Measurements from ENCODE around the gene COL4A2.
A peak's percentile ranks its signal among the peaks of the same experiment; 100 is the strongest.
"Not testable (repeated sequence)": the region's sequence is repeated elsewhere in the genome, so short reads cannot be mapped to it uniquely, and the experiment has no call there.

The COL4A2 gene

DNA sequence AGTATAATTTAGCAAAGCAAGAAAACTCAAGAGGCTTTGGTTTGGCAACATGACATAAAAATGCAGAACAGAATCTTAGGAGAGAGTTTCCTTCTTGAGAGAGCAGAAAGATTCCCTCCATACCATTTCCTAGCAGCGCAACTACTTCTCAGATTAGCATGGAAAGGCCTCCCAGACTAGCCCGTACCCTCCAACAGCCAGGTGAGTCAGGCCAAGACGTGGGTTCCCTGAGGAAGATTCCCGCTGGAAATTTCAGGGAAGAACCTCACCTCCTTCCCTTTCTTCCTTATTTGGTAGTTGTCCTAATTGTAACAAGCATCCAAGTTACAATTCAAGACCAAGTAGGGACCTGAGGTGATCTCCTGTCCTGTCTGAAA lies 12.3 kb downstream of the COL4A2 start:
- no peaks in the 10 kb centered on the region for H3K9me3 ChIP-seq (replicated peaks; ENCODE audit: low read length)
- no peaks in the 10 kb centered on the region for H3K27me3 ChIP-seq (ENCODE audit: control insufficient read depth, insufficient read depth, low read length)
- H3K4me1 ChIP-seq (ENCODE audit: control insufficient read depth, insufficient read depth, low read length), result peaks cover 47% of the 10 kb centered on the region
- H3K36me3 ChIP-seq (ENCODE audit: insufficient read depth, low read length), result peaks cover 25% of the 10 kb centered on the region
- H3K9ac ChIP-seq (ENCODE audit: low read depth, low read length), result no peak overlapping the region
- H3K4me2 ChIP-seq (ENCODE audit: low read length), result peak overlapping the region; percentile 47
- no peak overlapping the region for H3K4me3 ChIP-seq (ENCODE audit: low read length)

DNA sequence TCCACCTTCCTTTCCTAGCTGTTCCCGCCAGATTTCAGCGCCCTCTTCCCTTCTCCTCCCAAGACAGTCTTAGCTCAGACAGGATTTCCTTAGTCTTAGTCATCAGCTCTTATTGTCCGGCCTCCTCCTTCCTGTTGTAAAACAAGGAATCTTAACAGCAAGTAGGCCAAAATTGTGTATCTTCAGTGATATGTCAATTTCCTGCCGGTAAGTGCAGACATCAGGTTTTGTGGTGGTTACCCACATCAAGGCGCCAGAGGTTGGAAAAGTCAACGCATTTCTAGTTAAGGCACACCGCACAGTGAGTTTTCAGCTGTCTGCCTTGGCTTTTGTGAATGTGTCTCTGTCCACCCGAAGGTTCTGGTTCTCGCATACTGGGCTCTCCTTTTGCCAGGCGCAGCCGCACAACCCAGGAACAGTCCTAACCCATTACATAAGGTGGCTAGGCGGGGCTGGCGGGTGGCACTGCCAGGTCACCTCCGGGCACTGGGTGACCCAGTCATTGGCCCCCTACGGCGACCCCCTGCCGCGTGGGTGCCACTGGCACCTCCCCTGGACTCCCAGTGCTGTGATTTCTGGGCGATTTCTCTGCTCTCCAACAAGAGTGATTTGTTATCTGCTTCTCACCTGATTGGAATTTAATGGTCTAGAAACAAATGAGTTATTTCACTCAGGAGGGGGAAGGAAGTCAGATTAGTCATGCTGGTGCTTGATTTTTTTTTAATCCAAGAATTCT lies 12.9 kb downstream of the COL4A2 start:
- Histone ChIP-seq H3K4me3 (ENCODE audit: low read length) (peak overlapping the region; percentile 44), H3K9ac (ENCODE audit: low read depth, low read length) (no peak overlapping the region), H3K4me2 (ENCODE audit: low read length) (peak overlapping the region; percentile 47), H3K4me1 (ENCODE audit: control insufficient read depth, insufficient read depth, low read length) (peaks cover 47% of the 10 kb centered on the region), H3K9me3 (replicated peaks; ENCODE audit: low read length) (no peaks in the 10 kb centered on the region), H3K27me3 (ENCODE audit: control insufficient read depth, insufficient read depth, low read length) (no peaks in the 10 kb centered on the region), H3K36me3 (ENCODE audit: insufficient read depth, low read length) (peaks cover 23% of the 10 kb centered on the region)

DNA sequence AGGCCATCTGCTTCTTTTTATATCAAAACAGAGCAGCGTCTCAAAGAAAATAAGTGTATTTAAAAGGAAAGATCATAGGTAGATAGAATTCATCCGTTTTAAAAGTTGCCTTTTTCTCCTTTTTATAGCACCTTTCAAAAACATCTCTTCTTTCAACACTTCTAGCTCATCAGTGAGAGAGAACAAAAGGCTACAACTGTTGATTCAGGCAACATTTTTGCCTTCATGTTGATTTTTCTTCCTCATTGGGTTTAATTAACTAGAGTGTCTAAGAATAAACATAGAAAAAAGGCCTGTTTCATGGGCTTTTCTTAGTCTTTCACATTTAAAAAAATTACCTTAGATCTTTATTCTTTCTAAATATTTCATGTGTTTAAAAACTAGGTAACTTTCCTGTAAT lies 13.6 kb downstream of the COL4A2 start:
- H3K4me2 ChIP-seq (ENCODE audit: low read length), result peak overlapping the region; percentile 47
- H3K9ac ChIP-seq (ENCODE audit: low read depth, low read length), result peak overlapping the region; percentile 18
- H3K27me3 ChIP-seq (ENCODE audit: control insufficient read depth, insufficient read depth, low read length), result no peaks in the 10 kb centered on the region
- no peak overlapping the region for H3K4me3 ChIP-seq (ENCODE audit: low read length)
- H3K9me3 ChIP-seq (replicated peaks; ENCODE audit: low read length), result no peaks in the 10 kb centered on the region
- peaks cover 20% of the 10 kb centered on the region for H3K36me3 ChIP-seq (ENCODE audit: insufficient read depth, low read length)
- peaks cover 47% of the 10 kb centered on the region for H3K4me1 ChIP-seq (ENCODE audit: control insufficient read depth, insufficient read depth, low read length)

DNA sequence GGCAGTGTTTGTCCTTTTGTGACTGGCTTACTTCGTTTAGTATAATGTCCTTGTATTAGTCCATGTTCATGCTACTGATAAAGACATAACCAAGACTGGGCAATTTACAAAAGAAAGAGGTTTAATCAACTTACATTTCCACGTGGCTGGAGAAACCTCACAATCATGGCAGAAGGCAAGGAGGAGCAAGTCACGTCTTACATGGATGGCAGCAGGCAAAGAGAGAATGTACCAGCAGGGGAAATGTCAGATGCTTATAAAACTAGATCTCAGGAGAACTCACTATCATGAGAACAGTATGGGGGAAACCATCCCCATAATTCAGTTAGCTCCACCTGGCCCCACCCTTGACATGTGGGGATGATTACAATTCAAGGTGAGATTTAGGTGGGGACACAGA lies 14.5 kb downstream of the COL4A2 start:
- not testable (repeated sequence) for H3K27me3 ChIP-seq (ENCODE audit: control insufficient read depth, insufficient read depth, low read length); H3K9ac ChIP-seq (ENCODE audit: low read depth, low read length); H3K4me3 ChIP-seq (ENCODE audit: low read length); H3K4me2 ChIP-seq (ENCODE audit: low read length); H3K9me3 ChIP-seq (replicated peaks; ENCODE audit: low read length)
- Histone ChIP-seq H3K36me3 (ENCODE audit: insufficient read depth, low read length) (peaks cover 17% of the 10 kb centered on the region), H3K4me1 (ENCODE audit: control insufficient read depth, insufficient read depth, low read length) (peaks cover 53% of the 10 kb centered on the region)

DNA sequence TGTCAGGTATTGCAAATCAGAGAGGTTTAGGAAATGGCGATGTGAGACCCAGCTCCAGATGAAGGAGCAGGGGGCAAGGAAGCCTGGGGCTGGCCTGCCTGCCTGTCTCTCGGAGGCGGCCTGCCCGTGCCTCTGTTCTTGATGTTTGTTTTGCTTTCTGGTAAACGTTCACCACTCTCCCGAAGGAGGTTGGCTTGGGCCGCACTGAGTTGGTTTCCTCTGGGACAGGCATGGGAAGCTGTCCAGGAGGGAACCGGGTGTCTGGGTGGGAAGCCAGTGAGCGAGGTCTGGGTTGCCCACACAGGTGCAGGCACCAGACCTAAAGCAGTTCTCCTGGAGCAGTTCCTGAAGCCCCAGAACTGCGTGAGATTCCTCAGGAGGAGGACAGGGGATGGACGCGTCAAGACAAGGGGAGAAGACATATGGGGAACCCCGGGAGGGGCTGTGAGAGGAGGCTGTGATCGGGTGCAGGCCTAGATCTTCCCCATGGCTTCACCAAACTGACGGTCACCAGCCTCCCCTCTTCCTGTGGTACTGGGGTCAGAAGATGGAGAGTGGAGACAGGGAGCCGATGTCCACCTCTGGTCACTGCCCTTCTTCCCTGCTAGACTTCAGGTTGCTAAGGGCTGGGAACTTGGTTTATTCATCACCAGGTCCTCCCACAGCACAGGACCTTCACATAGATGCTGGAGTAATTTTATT lies 15.2 kb downstream of the COL4A2 start:
- H3K9me3 ChIP-seq (replicated peaks; ENCODE audit: low read length), result no peaks in the 10 kb centered on the region
- H3K4me2 ChIP-seq (ENCODE audit: low read length), result no peak overlapping the region
- H3K27me3 ChIP-seq (ENCODE audit: control insufficient read depth, insufficient read depth, low read length), result no peaks in the 10 kb centered on the region
- peak overlapping the region; percentile 17 for H3K9ac ChIP-seq (ENCODE audit: low read depth, low read length)
- no peak overlapping the region for H3K4me3 ChIP-seq (ENCODE audit: low read length)
- peaks cover 60% of the 10 kb centered on the region for H3K4me1 ChIP-seq (ENCODE audit: control insufficient read depth, insufficient read depth, low read length)
- H3K36me3 ChIP-seq (ENCODE audit: insufficient read depth, low read length), result peaks cover 10% of the 10 kb centered on the region

DNA sequence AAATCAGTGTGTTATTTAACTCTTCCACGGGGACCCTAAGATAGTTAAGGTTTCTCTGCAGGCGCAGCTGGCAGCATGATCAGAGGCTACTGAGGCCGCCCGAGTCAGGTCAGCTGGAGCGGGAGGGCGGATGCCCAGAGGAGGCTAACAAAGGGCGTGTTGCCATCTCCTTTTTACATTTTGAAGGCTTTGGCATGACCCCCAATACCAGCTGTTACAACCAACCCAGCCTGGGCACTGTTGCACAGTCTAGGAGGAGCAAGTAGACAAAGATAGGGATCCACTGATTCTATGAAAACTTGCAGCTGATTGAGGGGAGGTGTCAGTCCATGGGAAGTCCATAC lies 15.7 kb downstream of the COL4A2 start:
- H3K4me1 ChIP-seq (ENCODE audit: control insufficient read depth, insufficient read depth, low read length), result peaks cover 66% of the 10 kb centered on the region
- H3K27me3 ChIP-seq (ENCODE audit: control insufficient read depth, insufficient read depth, low read length), result no peaks in the 10 kb centered on the region
- no peak overlapping the region for H3K4me3 ChIP-seq (ENCODE audit: low read length)
- H3K9me3 ChIP-seq (replicated peaks; ENCODE audit: low read length), result no peaks in the 10 kb centered on the region
- peak overlapping the region; percentile 17 for H3K9ac ChIP-seq (ENCODE audit: low read depth, low read length)
- peaks cover 7% of the 10 kb centered on the region for H3K36me3 ChIP-seq (ENCODE audit: insufficient read depth, low read length)
- H3K4me2 ChIP-seq (ENCODE audit: low read length), result no peak overlapping the region

DNA sequence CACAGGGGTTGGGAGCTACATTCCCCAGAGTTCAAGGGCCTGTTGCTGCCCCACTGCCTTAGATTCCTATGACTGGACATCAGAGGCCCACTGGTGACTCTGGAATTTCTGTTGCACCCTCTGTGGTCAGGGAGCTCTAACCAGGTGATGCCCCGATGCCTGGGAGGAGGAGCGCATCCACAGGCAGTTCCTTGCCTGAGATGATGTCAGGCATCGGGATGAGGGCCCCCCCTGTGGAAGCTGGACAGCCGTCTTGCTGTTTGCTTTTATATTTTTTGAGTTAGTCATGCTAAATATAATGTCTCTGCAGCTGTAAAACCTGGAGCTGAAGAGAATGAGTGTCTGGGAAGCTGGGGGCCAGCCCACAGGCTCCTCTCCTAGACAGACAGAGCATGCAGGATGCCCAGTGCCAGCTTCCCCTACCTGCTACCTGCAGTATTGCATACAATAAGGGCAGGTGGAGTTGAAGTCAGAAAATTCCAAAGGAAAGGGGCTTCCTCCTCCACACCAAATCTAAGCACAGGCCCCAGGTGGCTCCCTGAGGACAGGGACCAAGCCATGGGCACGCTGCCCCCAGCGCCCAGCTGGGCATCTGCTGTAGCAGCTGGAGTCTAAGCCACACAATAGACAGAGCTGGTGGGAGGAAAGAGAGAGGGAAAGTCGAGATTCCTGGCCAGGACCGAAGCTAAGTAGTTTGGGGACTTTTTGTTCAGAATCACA lies 16.2 kb downstream of the COL4A2 start:
- Histone ChIP-seq H3K4me1 (ENCODE audit: control insufficient read depth, insufficient read depth, low read length) (peaks cover 71% of the 10 kb centered on the region), H3K4me3 (ENCODE audit: low read length) (peak overlapping the region; percentile 7), H3K9ac (ENCODE audit: low read depth, low read length) (peak overlapping the region; percentile 4), H3K4me2 (ENCODE audit: low read length) (peak overlapping the region; percentile 11), H3K36me3 (ENCODE audit: insufficient read depth, low read length) (peaks cover 1% of the 10 kb centered on the region), H3K9me3 (replicated peaks; ENCODE audit: low read length) (no peaks in the 10 kb centered on the region), H3K27me3 (ENCODE audit: control insufficient read depth, insufficient read depth, low read length) (no peaks in the 10 kb centered on the region)

DNA sequence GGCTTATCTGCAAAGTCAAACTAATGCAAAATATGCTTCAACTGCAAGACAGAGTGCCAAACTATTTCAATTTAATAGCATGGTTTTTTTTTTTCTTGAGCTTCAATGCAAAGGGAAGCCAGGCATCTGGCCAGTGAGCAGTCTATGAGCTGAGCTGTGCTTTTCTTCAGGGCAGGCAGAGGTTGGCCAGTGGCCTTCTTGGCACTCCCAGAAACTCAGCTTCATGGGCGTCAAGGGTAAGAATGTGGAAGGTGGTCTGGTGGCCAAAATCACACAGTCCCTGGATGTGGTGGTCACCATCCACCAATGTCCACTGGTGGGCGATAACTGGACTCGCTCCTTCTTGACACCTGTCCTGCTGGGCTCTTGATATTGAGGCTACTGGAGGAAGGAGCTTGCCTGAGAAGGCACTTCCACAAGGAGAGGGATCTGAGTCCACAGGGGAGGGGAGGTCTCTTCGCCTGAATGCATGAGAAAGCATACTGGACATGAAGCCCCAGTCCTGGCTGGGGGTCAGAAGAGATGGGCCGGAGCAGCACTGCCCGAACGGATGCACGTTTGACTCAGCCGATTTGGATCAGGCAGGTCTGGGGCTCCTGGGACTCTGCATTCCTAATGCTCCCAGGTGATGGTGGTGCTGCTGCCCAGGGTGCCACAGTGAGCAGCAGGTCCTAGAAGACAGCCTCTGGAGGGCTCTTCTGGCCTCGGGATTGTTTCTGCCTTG lies 17.1 kb downstream of the COL4A2 start:
- Histone ChIP-seq H3K9me3 (replicated peaks; ENCODE audit: low read length) (no peaks in the 10 kb centered on the region), H3K4me1 (ENCODE audit: control insufficient read depth, insufficient read depth, low read length) (peaks cover 76% of the 10 kb centered on the region), H3K9ac (ENCODE audit: low read depth, low read length) (peak overlapping the region; percentile 4), H3K36me3 (ENCODE audit: insufficient read depth, low read length) (no peaks in the 10 kb centered on the region), H3K4me3 (ENCODE audit: low read length) (no peak overlapping the region), H3K4me2 (ENCODE audit: low read length) (peak overlapping the region; percentile 11), H3K27me3 (ENCODE audit: control insufficient read depth, insufficient read depth, low read length) (no peaks in the 10 kb centered on the region)

DNA sequence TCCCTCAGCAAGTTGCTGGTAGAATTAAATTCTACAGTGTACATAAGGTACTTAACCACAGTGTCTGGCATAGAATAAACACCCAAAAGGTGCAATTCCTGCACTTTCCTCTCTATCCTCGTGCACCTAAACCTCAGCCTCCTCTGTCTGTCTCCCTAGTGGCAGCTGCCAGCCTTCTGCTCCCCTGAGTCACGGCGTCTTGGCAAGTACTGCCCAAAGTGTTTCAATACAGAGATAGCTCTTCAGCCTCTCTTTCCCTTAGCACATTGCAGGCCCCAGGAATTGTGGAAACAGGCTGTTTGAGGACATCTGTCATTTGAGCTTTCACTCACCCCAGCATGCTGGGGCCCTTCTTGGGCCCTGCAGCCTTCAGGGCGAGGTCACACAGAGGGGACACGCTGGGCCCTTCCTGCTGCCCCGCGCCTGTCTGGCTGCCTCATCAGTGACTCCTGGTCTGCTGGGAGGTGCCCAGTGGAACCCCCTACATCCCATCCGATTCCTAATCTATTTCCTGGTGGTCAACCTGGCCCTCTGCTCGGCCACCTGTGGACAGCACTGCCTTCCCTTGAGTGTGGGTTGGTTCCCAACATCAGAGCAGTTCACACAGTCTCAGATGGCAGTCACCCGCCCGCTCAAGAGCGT lies 19.3 kb downstream of the COL4A2 start:
- Histone ChIP-seq H3K36me3 (ENCODE audit: insufficient read depth, low read length) (no peaks in the 10 kb centered on the region), H3K9ac (ENCODE audit: low read depth, low read length) (no peak overlapping the region), H3K4me2 (ENCODE audit: low read length) (no peak overlapping the region), H3K4me1 (ENCODE audit: control insufficient read depth, insufficient read depth, low read length) (peaks cover 79% of the 10 kb centered on the region), H3K27me3 (ENCODE audit: control insufficient read depth, insufficient read depth, low read length) (no peaks in the 10 kb centered on the region), H3K4me3 (ENCODE audit: low read length) (no peak overlapping the region), H3K9me3 (replicated peaks; ENCODE audit: low read length) (no peaks in the 10 kb centered on the region)

DNA sequence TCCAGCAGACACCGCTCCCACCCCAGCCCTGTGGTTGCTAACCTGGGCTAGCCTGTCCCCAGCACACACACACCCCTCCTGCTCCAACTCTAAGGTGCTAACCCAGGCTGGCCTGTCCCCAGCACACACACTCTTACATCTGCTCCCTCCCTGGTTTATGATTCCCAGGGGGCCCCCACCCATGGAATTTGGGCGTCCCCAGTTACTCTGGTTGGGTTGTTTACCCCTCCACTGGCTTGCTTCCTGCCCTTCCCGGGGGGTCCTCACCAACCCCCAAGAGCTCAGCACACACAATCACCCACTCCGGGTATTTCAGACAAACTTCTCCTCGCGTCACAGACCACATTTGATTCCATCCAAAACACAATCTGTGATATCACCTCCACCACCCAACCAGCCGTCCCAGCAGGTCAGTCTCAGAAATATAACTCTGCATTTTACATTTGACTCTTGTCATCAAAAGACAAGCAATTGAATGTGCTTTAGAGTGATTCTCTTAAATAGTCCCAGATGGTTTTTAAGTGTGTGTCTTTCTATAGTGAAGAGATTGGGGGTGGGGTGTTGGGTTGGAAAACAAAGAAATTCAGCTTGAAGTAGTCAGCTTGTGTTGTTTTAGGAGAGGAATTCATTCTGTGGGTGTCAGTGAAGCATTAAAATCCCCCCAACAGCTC lies 20.1 kb downstream of the COL4A2 start:
- no peak overlapping the region for H3K9ac ChIP-seq (ENCODE audit: low read depth, low read length)
- H3K9me3 ChIP-seq (replicated peaks; ENCODE audit: low read length), result no peaks in the 10 kb centered on the region
- peaks cover 3% of the 10 kb centered on the region for H3K36me3 ChIP-seq (ENCODE audit: insufficient read depth, low read length)
- peaks cover 84% of the 10 kb centered on the region for H3K4me1 ChIP-seq (ENCODE audit: control insufficient read depth, insufficient read depth, low read length)
- no peaks in the 10 kb centered on the region for H3K27me3 ChIP-seq (ENCODE audit: control insufficient read depth, insufficient read depth, low read length)
- H3K4me2 ChIP-seq (ENCODE audit: low read length), result no peak overlapping the region
- no peak overlapping the region for H3K4me3 ChIP-seq (ENCODE audit: low read length)

All from skeletal muscle satellite cell (primary cell).